ENCODE measurements around the gene ANXA2. TPM values are rescaled to one million over a fixed set of nuclear protein-coding genes. Genes with fewer than 3 reads are reported as not detected.
"Not testable (repeated sequence)": the region's sequence is repeated elsewhere in the genome, so short reads cannot be mapped to it uniquely, and the experiment has no call there.

The ANXA2 gene
- total RNA-seq, 2 donors from 2014 or later = 214 to 388 TPM

DNA sequence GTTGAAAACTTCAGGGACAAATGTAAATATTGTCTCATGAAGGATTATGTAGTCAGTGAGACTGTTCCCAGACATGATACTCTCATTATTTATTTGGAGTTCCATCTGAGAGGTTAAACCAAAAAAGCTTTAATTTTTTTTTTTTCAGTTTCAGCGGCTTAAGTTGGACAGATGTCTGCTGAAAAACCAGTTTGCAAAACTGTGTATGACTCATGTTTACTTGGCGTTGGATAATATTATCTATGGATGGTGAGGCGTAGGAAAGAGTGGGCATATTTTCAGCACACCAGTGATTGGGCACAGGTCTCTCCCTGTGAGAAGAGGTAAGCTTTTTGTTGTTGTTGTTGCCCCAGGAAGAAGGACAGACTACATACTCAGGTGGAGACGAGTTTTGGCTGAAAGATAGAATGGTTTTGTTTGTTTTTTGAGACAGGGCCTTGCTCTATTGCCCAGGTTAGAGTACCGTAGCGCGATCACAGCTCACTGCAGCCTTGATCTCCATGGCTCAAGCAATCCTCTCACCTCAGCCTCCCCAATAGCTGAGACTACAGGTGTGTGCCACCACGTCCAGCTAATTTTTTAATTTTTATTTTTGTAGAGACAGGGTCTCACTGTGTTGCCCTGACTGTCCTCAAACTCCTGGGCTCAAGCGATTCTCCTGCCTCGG, 16.4 kb upstream of the ANXA2 start:
- no peaks in the 10 kb centered on the region for H3K27me3 ChIP-seq
- no peaks in the 10 kb centered on the region for H3K4me1 ChIP-seq
- H3K9me3 ChIP-seq = no peaks in the 10 kb centered on the region
- H3K4me3 ChIP-seq = no peak overlapping the region
- DNase-seq (ENCODE audit: low spot score) = no peak
- H3K36me3 ChIP-seq = no peaks in the 10 kb centered on the region
- TF ChIP-seq, protein P1, sequence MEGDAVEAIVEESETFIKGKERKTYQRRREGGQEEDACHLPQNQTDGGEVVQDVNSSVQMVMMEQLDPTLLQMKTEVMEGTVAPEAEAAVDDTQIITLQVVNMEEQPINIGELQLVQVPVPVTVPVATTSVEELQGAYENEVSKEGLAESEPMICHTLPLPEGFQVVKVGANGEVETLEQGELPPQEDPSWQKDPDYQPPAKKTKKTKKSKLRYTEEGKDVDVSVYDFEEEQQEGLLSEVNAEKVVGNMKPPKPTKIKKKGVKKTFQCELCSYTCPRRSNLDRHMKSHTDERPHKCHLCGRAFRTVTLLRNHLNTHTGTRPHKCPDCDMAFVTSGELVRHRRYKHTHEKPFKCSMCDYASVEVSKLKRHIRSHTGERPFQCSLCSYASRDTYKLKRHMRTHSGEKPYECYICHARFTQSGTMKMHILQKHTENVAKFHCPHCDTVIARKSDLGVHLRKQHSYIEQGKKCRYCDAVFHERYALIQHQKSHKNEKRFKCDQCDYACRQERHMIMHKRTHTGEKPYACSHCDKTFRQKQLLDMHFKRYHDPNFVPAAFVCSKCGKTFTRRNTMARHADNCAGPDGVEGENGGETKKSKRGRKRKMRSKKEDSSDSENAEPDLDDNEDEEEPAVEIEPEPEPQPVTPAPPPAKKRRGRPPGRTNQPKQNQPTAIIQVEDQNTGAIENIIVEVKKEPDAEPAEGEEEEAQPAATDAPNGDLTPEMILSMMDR (IDR thresholded peaks at IDR 0.05) = no peak
- peak overlapping the region in 1 of 2 donors; percentile 31 for H3K27ac ChIP-seq

DNA sequence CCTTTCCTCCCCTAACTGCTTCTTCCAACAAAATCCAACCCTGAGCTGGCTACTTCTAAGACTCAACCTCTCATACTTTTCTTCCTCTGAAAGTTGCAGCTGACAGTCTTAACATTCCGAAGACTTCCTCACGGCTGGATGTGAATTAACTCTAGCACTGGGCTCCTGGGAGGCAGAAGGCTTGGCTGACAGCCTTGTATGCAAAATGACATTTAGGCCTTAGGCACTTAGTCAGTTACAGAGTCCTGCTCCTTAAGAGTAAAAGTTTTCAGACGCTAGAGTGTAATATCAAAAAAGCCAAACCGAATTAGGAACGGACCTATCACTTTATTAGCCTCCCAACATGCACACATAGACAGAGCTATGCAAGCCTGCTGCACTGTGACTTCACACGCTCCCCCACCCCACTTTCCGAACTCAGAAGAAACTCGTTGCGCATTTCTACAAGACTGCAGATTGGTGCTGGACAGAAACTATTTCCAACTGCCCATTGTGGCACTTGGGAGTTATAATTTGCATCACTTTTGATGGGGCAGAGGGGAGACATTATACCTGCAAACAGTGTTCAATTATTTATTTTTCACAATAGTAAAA, 15.5 kb upstream of the ANXA2 start:
- Histone ChIP-seq H3K36me3 (no peaks in the 10 kb centered on the region), H3K4me1 (no peaks in the 10 kb centered on the region), H3K9me3 (no peaks in the 10 kb centered on the region), H3K4me3 (no peak overlapping the region), H3K27ac (peak overlapping the region in 1 of 2 donors; percentile 16), H3K27me3 (no peaks in the 10 kb centered on the region)
- no peak for DNase-seq (ENCODE audit: low spot score)
- TF ChIP-seq, protein P1 (IDR thresholded peaks at IDR 0.05) = no peak

DNA sequence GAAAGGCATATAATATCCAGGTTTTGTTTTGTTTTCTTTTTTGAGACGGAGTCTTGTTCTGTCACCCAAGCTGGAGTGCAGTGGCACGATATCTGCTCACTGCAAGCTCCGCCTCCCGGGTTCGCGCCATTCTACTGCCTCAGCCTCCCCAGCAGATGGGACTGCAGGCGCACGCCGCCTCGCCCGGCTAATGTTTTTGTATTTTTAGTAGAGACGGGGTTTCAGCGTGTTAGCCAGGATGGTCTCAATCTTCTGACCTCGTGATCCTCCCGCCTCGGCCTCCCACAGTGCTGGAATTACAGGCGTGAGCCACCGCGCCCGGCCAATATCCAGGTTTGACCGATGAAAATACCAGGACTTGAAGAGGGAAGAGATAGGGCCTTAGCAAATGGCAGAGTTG, 15.0 kb upstream of the ANXA2 start:
- not testable (repeated sequence) for H3K27ac ChIP-seq; DNase-seq (ENCODE audit: low spot score); H3K27me3 ChIP-seq

DNA sequence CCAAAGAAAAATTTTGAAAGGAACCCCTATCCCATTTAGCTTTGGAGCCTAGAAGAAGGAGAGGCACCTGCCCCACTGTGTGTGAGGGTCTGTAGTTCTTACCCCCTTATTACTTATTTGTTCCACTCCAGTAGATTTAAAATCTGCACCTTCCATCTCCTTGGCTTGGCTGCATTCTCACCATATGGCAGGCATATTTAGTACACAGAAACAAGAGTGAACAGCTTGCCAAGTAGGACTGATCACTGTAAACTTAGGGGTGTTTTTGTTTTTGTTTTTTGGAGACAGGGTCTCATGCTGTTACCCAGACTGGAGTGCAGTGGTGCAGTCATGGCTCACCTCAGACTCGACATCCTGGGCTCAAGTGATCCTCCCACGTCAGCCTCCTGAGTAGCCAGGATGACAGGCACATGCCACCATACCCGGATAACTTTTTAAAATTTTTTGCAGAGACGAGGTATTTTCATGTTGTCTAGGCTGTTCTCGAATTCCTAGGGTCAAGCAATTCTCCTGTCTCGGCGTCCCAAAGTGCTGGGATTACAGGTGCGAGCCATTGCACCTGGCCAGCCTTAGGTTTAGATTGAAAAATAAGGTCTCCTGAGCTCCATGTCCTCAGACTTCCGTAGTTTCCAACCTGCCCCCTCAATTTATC, 14.1 kb upstream of the ANXA2 start:
- no peak for DNase-seq (ENCODE audit: low spot score)
- Histone ChIP-seq H3K4me1 (peaks cover 0 to 10% of the 10 kb centered on the region in 2 donors), H3K4me3 (no peak overlapping the region), H3K36me3 (no peaks in the 10 kb centered on the region), H3K9me3 (no peaks in the 10 kb centered on the region), H3K27me3 (no peaks in the 10 kb centered on the region), H3K27ac (no peak overlapping the region)
- TF ChIP-seq, protein P1 (IDR thresholded peaks at IDR 0.05) = no peak

More for the DNA sequence above, 15.0 kb upstream of the ANXA2 start:
- H3K36me3 ChIP-seq, H3K4me3 ChIP-seq, H3K9me3 ChIP-seq, H3K4me1 ChIP-seq: not testable (repeated sequence)

DNA sequence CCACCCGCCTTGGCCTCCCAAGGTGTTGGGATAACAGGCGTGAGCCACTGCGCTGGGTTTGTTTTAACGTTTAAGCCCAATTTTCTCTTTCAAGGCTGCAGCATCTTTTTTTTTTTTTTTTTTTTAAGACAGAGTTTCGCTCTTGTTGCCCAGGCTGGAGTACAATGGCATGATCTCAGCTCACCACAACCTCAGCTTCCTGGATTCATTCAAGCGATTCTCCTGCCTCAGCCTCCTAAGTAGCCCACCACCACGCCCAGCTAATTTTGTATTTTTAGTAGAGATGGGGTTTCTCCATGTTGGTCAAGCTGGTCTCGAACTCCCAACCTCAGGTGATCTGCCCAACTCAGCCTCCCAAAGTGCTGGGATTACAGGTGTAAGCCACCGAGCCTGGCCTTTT, 12.6 kb upstream of the ANXA2 start:
- H3K4me3 ChIP-seq; H3K27ac ChIP-seq; H3K9me3 ChIP-seq; DNase-seq (ENCODE audit: low spot score); H3K36me3 ChIP-seq; H3K27me3 ChIP-seq: not testable (repeated sequence)
- peaks cover 0 to 10% of the 10 kb centered on the region in 2 donors for H3K4me1 ChIP-seq

DNA sequence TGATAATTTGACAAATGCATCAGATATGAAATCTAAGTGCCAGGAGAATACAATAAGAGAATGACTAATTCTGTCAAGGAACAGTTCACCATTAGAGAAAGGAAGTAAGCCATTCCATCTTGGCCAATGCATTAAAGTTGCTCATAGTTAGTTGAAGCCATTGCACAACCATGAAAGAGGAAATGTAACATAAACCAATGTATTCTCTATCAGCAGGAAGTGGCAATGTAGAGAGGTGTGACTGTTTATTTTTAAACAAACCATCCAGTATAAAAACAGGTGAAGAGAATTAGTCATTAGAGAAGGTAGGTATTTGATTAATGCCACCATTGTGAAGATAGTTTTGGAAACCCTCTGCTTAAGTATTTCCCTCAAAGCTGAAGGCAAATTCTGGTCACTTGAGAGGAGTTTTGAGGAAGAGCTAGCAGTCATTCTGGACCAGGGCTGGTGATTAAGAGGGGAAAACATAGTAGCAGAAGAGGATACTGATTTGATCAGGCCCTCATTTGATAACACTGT, 10.7 kb upstream of the ANXA2 start:
- H3K36me3 ChIP-seq = no peaks in the 10 kb centered on the region
- TF ChIP-seq, protein P1 (IDR thresholded peaks at IDR 0.05) = no peak
- peaks cover 0 to 10% of the 10 kb centered on the region in 2 donors for H3K4me1 ChIP-seq
- H3K9me3 ChIP-seq = no peaks in the 10 kb centered on the region
- DNase-seq (ENCODE audit: low spot score) = no peak
- no peaks in the 10 kb centered on the region for H3K27me3 ChIP-seq
- peak overlapping the region in 1 of 2 donors; percentile 26 for H3K27ac ChIP-seq
- no peak overlapping the region for H3K4me3 ChIP-seq
